SK-N-SH treated with all-trans-retinoic acid at 6 μM for 48 hours (cell line): ENCODE measurements around the gene VPS25.

Source experiments
- ARNTL ChIP-seq: fragments of 450-650 bp; formaldehyde crosslinking; IDR thresholded peaks from 2 replicates; pipeline ENCODE4 v1.5.0; 2020; ENCODE audit warnings: low read depth, mild to moderate bottlenecking, moderate library complexity, borderline replicate concordance
- CSDC2 ChIP-seq: fragments of 250-450 bp; sonication (Bioruptor Pico); IDR thresholded peaks from 2 replicates; pipeline ENCODE4 v1.5.0; 2020; ENCODE audit warnings: mild to moderate bottlenecking, moderate library complexity
- CSRNP3 ChIP-seq: fragments of 250-450 bp; sonication (Bioruptor Pico); IDR thresholded peaks from 2 replicates; pipeline ENCODE4 v1.5.1; 2021; ENCODE audit warnings: mild to moderate bottlenecking, moderate library complexity
- POU6F1 ChIP-seq: fragments of 250-450 bp; sonication (Bioruptor Pico); IDR thresholded peaks from 2 replicates; pipeline ENCODE4 v1.8.0; 2021; ENCODE audit warnings: low read depth, mild to moderate bottlenecking, moderate library complexity, borderline replicate concordance
- RARB ChIP-seq: fragments of 250-450 bp; sonication (Bioruptor Pico); IDR thresholded peaks from 2 replicates; pipeline ENCODE4 v1.8.0; 2021; ENCODE audit warnings: mild to moderate bottlenecking, moderate library complexity
- TCF4 ChIP-seq: fragments of 250-450 bp; sonication (Bioruptor Pico); IDR thresholded peaks from 2 replicates; pipeline ENCODE4 v1.8.0; 2021; ENCODE audit warnings: mild to moderate bottlenecking, moderate library complexity, borderline replicate concordance
- ZFP30 ChIP-seq: fragments of 450-650 bp; formaldehyde crosslinking; IDR thresholded peaks from 2 replicates; pipeline ENCODE4 v1.5.0; 2022; ENCODE audit warnings: mild to moderate bottlenecking, moderate library complexity
- ZNF565 ChIP-seq: fragments of 450-650 bp; formaldehyde crosslinking; conservative IDR thresholded peaks from 2 replicates; pipeline ENCODE4 v1.5.0; 2020; ENCODE audit warnings: low read depth, mild to moderate bottlenecking, moderate library complexity
- ZNF70 ChIP-seq: fragments of 450-650 bp; formaldehyde crosslinking; IDR thresholded peaks from 2 replicates; pipeline ENCODE4 v1.5.0; 2020; ENCODE audit warnings: mild to moderate bottlenecking, moderate library complexity
- TF ChIP-seq, protein P1 (sequence below): fragments of 250-450 bp; sonication (Bioruptor Pico); IDR thresholded peaks from 2 replicates; pipeline ENCODE4 v1.5.1; 2020; ENCODE audit warnings: low read depth, mild to moderate bottlenecking, moderate library complexity

GRCh38 chr17:42795465-42795864, 22.2 kb downstream of the VPS25 start:
- TF ChIP-seq ARNTL (no peak), TCF4 (CRISPR knock-in tag) (no peak), ZNF565 (CRISPR knock-in tag) (no peak), ZFP30 (CRISPR knock-in tag) (no peak), POU6F1 (CRISPR knock-in tag) (no peak), RARB (no peak), CSRNP3 (CRISPR knock-in tag) (no peak), CSDC2 (CRISPR knock-in tag) (no peak), ZNF70 (no peak)
- TF ChIP-seq, protein P1, sequence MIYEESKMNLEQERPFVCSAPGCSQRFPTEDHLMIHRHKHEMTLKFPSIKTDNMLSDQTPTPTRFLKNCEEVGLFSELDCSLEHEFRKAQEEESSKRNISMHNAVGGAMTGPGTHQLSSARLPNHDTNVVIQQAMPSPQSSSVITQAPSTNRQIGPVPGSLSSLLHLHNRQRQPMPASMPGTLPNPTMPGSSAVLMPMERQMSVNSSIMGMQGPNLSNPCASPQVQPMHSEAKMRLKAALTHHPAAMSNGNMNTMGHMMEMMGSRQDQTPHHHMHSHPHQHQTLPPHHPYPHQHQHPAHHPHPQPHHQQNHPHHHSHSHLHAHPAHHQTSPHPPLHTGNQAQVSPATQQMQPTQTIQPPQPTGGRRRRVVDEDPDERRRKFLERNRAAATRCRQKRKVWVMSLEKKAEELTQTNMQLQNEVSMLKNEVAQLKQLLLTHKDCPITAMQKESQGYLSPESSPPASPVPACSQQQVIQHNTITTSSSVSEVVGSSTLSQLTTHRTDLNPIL (CRISPR knock-in tag), result no peak
